Progenitor cell of endocrine pancreas (in vitro differentiated cells): ENCODE results near the gene NCDN. TPM values are rescaled to one million over a fixed set of nuclear protein-coding genes. Genes with fewer than 3 reads are reported as not detected.

Source experiments
- DNase-seq: peaks from one replicate; pipeline ENCODE4 v3.0.0; 2021; ENCODE audit warnings: low spot score; ENCODE audit not compliant: unreplicated experiment
- H3K27ac Mint-ChIP-seq: 2 replicates; pipeline ENCODE4 v1.8.0; 2021; ENCODE audit warnings: mild to moderate bottlenecking, moderate library complexity, mixed read lengths
- H3K27me3 Mint-ChIP-seq: 2 replicates; pipeline ENCODE4 v1.8.0; 2021; ENCODE audit warnings: mixed read lengths
- H3K36me3 Mint-ChIP-seq: 2 replicates; pipeline ENCODE4 v1.8.0; 2022; ENCODE audit warnings: mixed read lengths; ENCODE audit not compliant: insufficient read depth
- H3K4me1 Mint-ChIP-seq: 2 replicates; pipeline ENCODE4 v1.8.0; 2021; ENCODE audit warnings: low read depth, mixed read lengths
- H3K4me3 Mint-ChIP-seq: 2 replicates; pipeline ENCODE4 v1.8.0; 2021; ENCODE audit warnings: low read depth, mild to moderate bottlenecking, moderate library complexity, mixed read lengths
- H3K9me3 Mint-ChIP-seq: 2 replicates; pipeline ENCODE4 v1.8.0; 2021; ENCODE audit warnings: low read depth, mixed read lengths
- CTCF ChIP-seq: fragments of 200-600 bp; sonication (generic); IDR thresholded peaks from one replicate; pipeline ENCODE4 v1.5.0; 2021; ENCODE audit warnings: antibody characterized with exemption, mild to moderate bottlenecking; ENCODE audit not compliant: unreplicated experiment
- total RNA-seq: library from RNA; stranded (reverse); gene quantifications from 2 replicates; pipeline ENCODE4 v1.2.1, GENCODE V29; 2021

NCDN gene
- total RNA-seq, 1 donor from 2014 or later, result 25.3 TPM

- H3K36me3 Mint-ChIP-seq, result peaks cover 9% of the 10 kb centered on the region
- peak within 1 kb of the TSS; percentile 92 for H3K4me3 Mint-ChIP-seq
- TF ChIP-seq CTCF, result no peak
- peak within 1 kb of the TSS; percentile 98 for H3K27ac Mint-ChIP-seq
- peak; percentile 62 for DNase-seq
- H3K27me3 Mint-ChIP-seq, result no peaks in the 10 kb centered on the region
- H3K4me1 Mint-ChIP-seq, result peaks cover 25% of the 10 kb centered on the region
- H3K9me3 Mint-ChIP-seq, result no peaks in the 10 kb centered on the region
Measured at GRCh38 chr1:35557118-35557610, 435 bp upstream of the NCDN start, which contains the start of gene KIAA0319L. TSS of gene KIAA0319L (minus strand) at chr1:35557403. CDS start at chr1:35554491, 2,912 bp downstream.

GRCh38 chr1:35558374-35559316 is 1.0 kb downstream of the NCDN start:
- Mint-ChIP-seq H3K27ac (peak overlapping the region; percentile 98), H3K4me3 (peak overlapping the region; percentile 92), H3K27me3 (no peaks in the 10 kb centered on the region), H3K4me1 (peaks cover 24% of the 10 kb centered on the region), H3K36me3 (peaks cover 4% of the 10 kb centered on the region), H3K9me3 (no peaks in the 10 kb centered on the region)
- no peak for TF ChIP-seq CTCF
- DNase-seq, result no peak

GRCh38 chr1:35559317-35559944 is 1.8 kb downstream of the NCDN start:
- H3K27ac Mint-ChIP-seq, result no peak overlapping the region
- H3K9me3 Mint-ChIP-seq, result no peaks in the 10 kb centered on the region
- H3K4me1 Mint-ChIP-seq, result peaks cover 22% of the 10 kb centered on the region
- H3K4me3 Mint-ChIP-seq, result peak overlapping the region; percentile 50
- H3K36me3 Mint-ChIP-seq, result peaks cover 5% of the 10 kb centered on the region
- no peak for TF ChIP-seq CTCF
- H3K27me3 Mint-ChIP-seq, result no peaks in the 10 kb centered on the region
- DNase-seq, result no peak

- Mint-ChIP-seq H3K27ac (no peak overlapping the region), H3K27me3 (no peaks in the 10 kb centered on the region), H3K9me3 (no peaks in the 10 kb centered on the region), H3K36me3 (peaks cover 9% of the 10 kb centered on the region), H3K4me3 (no peak overlapping the region), H3K4me1 (peaks cover 12% of the 10 kb centered on the region)
- TF ChIP-seq CTCF, result no peak
- no peak for DNase-seq
Measured at GRCh38 chr1:35560256-35561225, 2.9 kb downstream of the NCDN start.
